ENCODE measurements around the gene F7.

Gene F7

GRCh38 chr13:113140677-113141600, 35.3 kb downstream of the F7 start:
- TF ChIP-seq CTCF (conservative IDR thresholded peaks at IDR 0.05; ENCODE audit: low read depth, low read length), result no peak
- Histone ChIP-seq H3K79me2 (ENCODE audit: insufficient read depth, low read depth) (no peaks in the 10 kb centered on the region), H3K4me2 (no peak overlapping the region), H2AFZ (ENCODE audit: low read depth) (no peak overlapping the region), H3K4me1 (ENCODE audit: low read depth, poor library complexity, severe bottlenecking) (no peaks in the 10 kb centered on the region), H3K27me3 (ENCODE audit: insufficient read depth, low read depth) (no peaks in the 10 kb centered on the region), H4K20me1 (ENCODE audit: insufficient read depth) (no peaks in the 10 kb centered on the region), H3K9ac (no peak overlapping the region), H3K27ac (no peak overlapping the region), H3K4me3 (IDR thresholded peaks at IDR 0.05; ENCODE audit: insufficient read depth, low read depth, low read length) (no peak overlapping the region), H3K36me3 (ENCODE audit: insufficient read depth) (no peaks in the 10 kb centered on the region)

GRCh38 chr13:113141601-113141970, 36.0 kb downstream of the F7 start:
- no peak overlapping the region for H3K4me3 ChIP-seq (IDR thresholded peaks at IDR 0.05; ENCODE audit: insufficient read depth, low read depth, low read length)

GRCh38 chr13:113142876-113143275, 37.3 kb downstream of the F7 start:
- Histone ChIP-seq H3K27me3 (ENCODE audit: insufficient read depth, low read depth) (no peaks in the 10 kb centered on the region), H3K4me1 (ENCODE audit: low read depth, poor library complexity, severe bottlenecking) (no peaks in the 10 kb centered on the region), H3K4me3 (IDR thresholded peaks at IDR 0.05; ENCODE audit: insufficient read depth, low read depth, low read length) (no peak overlapping the region), H3K9ac (no peak overlapping the region), H3K4me2 (no peak overlapping the region), H2AFZ (ENCODE audit: low read depth) (no peak overlapping the region), H3K79me2 (ENCODE audit: insufficient read depth, low read depth) (no peaks in the 10 kb centered on the region), H4K20me1 (ENCODE audit: insufficient read depth) (no peaks in the 10 kb centered on the region), H3K36me3 (ENCODE audit: insufficient read depth) (no peaks in the 10 kb centered on the region), H3K27ac (no peak overlapping the region)
- TF ChIP-seq CTCF (conservative IDR thresholded peaks at IDR 0.05; ENCODE audit: low read depth, low read length), result no peak

More at GRCh38 chr13:113141601-113141970, 36.0 kb downstream of the F7 start:
- no peaks in the 10 kb centered on the region for H3K36me3 ChIP-seq (ENCODE audit: insufficient read depth)
- no peak overlapping the region for H3K9ac ChIP-seq
- no peaks in the 10 kb centered on the region for H3K4me1 ChIP-seq (ENCODE audit: low read depth, poor library complexity, severe bottlenecking)
- H4K20me1 ChIP-seq (ENCODE audit: insufficient read depth), result no peaks in the 10 kb centered on the region
- no peak for TF ChIP-seq CTCF (conservative IDR thresholded peaks at IDR 0.05; ENCODE audit: low read depth, low read length)
- H3K27me3 ChIP-seq (ENCODE audit: insufficient read depth, low read depth), result no peaks in the 10 kb centered on the region
- no peak overlapping the region for H2AFZ ChIP-seq (ENCODE audit: low read depth)
- H3K4me2 ChIP-seq, result no peak overlapping the region
- H3K27ac ChIP-seq, result no peak overlapping the region
- H3K79me2 ChIP-seq (ENCODE audit: insufficient read depth, low read depth), result no peaks in the 10 kb centered on the region

DNA sequence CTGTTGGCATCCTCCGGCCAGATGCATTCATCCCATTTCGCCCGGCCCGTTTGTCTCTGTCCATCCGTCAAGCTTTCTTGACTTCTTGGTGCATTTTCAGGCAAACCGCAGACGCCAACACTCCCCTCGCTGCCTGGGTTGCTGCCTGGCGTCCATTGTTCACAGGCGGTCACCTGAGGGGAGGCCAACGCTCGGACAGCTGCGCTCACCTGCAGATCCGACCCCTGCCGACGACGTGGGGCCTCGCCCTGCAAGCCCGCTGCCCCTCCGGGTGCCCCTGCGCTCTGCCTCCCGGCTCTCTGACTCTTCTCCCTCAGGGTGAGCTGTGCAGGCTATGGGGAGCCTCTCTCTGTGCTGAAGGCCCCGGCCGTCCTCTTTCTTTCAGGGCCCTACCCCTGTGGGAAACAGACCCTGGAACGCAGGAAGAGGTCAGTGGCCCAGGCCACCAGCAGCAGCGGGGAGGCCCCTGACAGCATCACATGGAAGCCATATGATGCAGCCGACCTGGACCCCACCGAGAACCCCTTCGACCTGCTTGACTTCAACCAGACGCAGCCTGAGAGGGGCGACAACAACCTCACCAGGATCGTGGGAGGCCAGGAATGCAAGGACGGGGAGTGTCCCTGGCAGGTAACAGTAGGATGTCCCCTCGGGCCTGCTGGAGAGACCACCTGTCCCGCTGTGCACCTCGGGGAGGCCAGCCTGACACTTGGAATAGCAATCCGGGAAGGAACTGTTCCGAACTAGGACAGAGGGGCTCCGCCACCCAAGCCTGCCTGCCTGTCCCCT, 38.1 kb downstream of the F7 start:
- H3K27me3 ChIP-seq (ENCODE audit: insufficient read depth, low read depth), result no peaks in the 10 kb centered on the region
- TF ChIP-seq CTCF (conservative IDR thresholded peaks at IDR 0.05; ENCODE audit: low read depth, low read length), result no peak
- no peaks in the 10 kb centered on the region for H3K36me3 ChIP-seq (ENCODE audit: insufficient read depth)

More for the DNA sequence above, 38.1 kb downstream of the F7 start:
- H3K4me2 ChIP-seq, result no peak overlapping the region
- no peak overlapping the region for H3K4me3 ChIP-seq (IDR thresholded peaks at IDR 0.05; ENCODE audit: insufficient read depth, low read depth, low read length)
- no peaks in the 10 kb centered on the region for H3K4me1 ChIP-seq (ENCODE audit: low read depth, poor library complexity, severe bottlenecking)
- no peak overlapping the region for H2AFZ ChIP-seq (ENCODE audit: low read depth)
- H4K20me1 ChIP-seq (ENCODE audit: insufficient read depth), result no peaks in the 10 kb centered on the region
- H3K79me2 ChIP-seq (ENCODE audit: insufficient read depth, low read depth), result no peaks in the 10 kb centered on the region
- H3K9ac ChIP-seq, result no peak overlapping the region
- no peak overlapping the region for H3K27ac ChIP-seq

Data from KMS-11 (cell line).